Measurements from ENCODE around the gene KAZN.

KAZN gene

GRCh38 chr1:14634486-14634885, 36.0 kb downstream of the KAZN start:
- no peak for ATAC-seq
- TF ChIP-seq TCF4 (CRISPR knock-in tag; IDR thresholded peaks at IDR 0.05; ENCODE audit: borderline replicate concordance) (no peak), RARB (CRISPR knock-in tag; IDR thresholded peaks at IDR 0.05) (no peak), TSHZ2 (CRISPR knock-in tag; IDR thresholded peaks at IDR 0.05) (no peak), CSRNP3 (CRISPR knock-in tag; IDR thresholded peaks at IDR 0.05) (no peak), TOX (CRISPR knock-in tag; IDR thresholded peaks at IDR 0.05; ENCODE audit: borderline replicate concordance) (no peak), BACH2 (CRISPR knock-in tag; IDR thresholded peaks at IDR 0.05; ENCODE audit: borderline replicate concordance) (no peak), SNAI2 (CRISPR knock-in tag; IDR thresholded peaks at IDR 0.05) (no peak), ZNF8 (CRISPR knock-in tag; IDR thresholded peaks at IDR 0.05) (no peak), ZC3H10 (CRISPR knock-in tag; IDR thresholded peaks at IDR 0.05) (no peak)

GRCh38 chr1:14635421-14635820, 36.9 kb downstream of the KAZN start:
- no peak for ATAC-seq
- no peak for TF ChIP-seq TCF4 (CRISPR knock-in tag; IDR thresholded peaks at IDR 0.05; ENCODE audit: borderline replicate concordance)
- no peak for TF ChIP-seq POU6F1 (CRISPR knock-in tag; IDR thresholded peaks at IDR 0.05; ENCODE audit: borderline replicate concordance, low read depth)
- no peak for TF ChIP-seq ZFP30 (CRISPR knock-in tag; IDR thresholded peaks at IDR 0.05)
- no peak for TF ChIP-seq ZNF70 (CRISPR knock-in tag; IDR thresholded peaks at IDR 0.05)
- TF ChIP-seq ZC3H10 (CRISPR knock-in tag; IDR thresholded peaks at IDR 0.05), result no peak
- TF ChIP-seq ZNF8 (CRISPR knock-in tag; IDR thresholded peaks at IDR 0.05), result no peak
- TF ChIP-seq TOX (CRISPR knock-in tag; IDR thresholded peaks at IDR 0.05; ENCODE audit: borderline replicate concordance), result no peak
- TF ChIP-seq ESRRG (CRISPR knock-in tag; IDR thresholded peaks at IDR 0.05), result no peak
- TF ChIP-seq BACH2 (CRISPR knock-in tag; IDR thresholded peaks at IDR 0.05; ENCODE audit: borderline replicate concordance), result no peak
- TF ChIP-seq ZNF565 (CRISPR knock-in tag; conservative IDR thresholded peaks at IDR 0.05; ENCODE audit: low read depth), result no peak
- no peak for TF ChIP-seq TSHZ2 (CRISPR knock-in tag; IDR thresholded peaks at IDR 0.05)
- no peak for TF ChIP-seq CREB5 (CRISPR knock-in tag; IDR thresholded peaks at IDR 0.05; ENCODE audit: low read depth)
- no peak for TF ChIP-seq PATZ1 (CRISPR knock-in tag; IDR thresholded peaks at IDR 0.05; ENCODE audit: borderline replicate concordance)
- TF ChIP-seq RARB (CRISPR knock-in tag; IDR thresholded peaks at IDR 0.05), result no peak
- no peak for TF ChIP-seq CSRNP3 (CRISPR knock-in tag; IDR thresholded peaks at IDR 0.05)
- no peak for TF ChIP-seq ZFP3 (CRISPR knock-in tag; IDR thresholded peaks at IDR 0.05)
- no peak for TF ChIP-seq CSDC2 (CRISPR knock-in tag; IDR thresholded peaks at IDR 0.05)
- TF ChIP-seq SNAI2 (CRISPR knock-in tag; IDR thresholded peaks at IDR 0.05), result no peak
